GM21360 (cell line): ENCODE results near the gene MAP4K3.
"Not testable (repeated sequence)": the region's sequence is repeated elsewhere in the genome, so short reads cannot be mapped to it uniquely, and the experiment has no call there.

Experiments used
- ATAC-seq: cut with Tn5 transposase; IDR thresholded peaks from one replicate; pipeline ENCODE4 v1.9.1; 2021; ENCODE audit warnings: mild to moderate bottlenecking, moderate library complexity; ENCODE audit not compliant: unreplicated experiment

MAP4K3 gene

DNA sequence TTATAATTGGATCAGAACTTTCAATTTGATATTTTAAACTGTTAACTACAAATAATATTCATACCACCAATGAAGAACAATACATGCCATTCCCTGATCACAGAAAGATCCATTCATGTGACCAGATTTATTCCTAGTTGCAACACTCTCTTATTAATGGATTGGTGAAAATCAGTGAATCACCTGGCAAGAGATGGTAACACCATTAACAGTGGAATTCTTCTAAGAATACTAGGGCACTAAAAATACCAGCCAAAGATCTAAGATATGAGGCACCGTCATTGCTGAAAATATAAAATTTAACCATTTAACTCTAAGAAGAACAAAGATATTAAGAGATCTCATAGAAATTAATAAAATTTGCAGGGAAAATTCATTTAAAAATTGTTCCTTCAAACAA is 58.1 kb downstream of the MAP4K3 start:
- no peak for ATAC-seq

DNA sequence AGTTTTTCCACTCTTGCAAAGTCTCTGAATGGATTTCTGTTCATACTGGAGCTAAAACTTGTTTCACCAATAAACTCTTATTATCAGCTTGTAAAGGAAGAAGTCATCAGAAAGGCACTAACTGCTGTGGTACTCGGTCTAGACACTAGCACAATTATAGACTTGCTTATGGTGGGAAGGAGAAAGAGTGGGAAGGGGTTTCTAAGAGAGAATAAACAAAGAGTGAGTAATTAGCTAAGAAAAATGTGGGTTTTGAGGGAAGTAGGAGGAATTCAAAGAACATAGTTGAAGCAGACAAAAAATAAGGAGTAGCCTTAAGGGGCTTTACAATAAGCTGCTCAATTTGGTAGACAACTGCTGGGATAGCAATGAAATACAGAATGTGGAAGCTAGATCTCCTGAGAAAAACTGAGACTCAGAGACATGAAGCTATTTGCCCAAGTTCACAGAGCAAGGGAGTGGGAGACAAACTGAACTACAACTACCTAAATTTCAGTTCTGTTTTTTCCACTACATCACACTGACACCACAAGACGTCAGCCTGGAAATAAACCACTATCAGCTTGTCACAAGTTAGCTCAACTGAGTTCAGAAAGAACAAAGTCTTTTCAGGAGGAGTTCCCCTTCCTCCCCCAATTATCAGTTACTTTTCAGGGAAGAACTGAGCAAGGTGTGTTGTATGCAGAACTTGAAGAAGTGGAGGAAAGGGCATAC is 59.7 kb downstream of the MAP4K3 start:
- ATAC-seq, result peak; percentile 85

DNA sequence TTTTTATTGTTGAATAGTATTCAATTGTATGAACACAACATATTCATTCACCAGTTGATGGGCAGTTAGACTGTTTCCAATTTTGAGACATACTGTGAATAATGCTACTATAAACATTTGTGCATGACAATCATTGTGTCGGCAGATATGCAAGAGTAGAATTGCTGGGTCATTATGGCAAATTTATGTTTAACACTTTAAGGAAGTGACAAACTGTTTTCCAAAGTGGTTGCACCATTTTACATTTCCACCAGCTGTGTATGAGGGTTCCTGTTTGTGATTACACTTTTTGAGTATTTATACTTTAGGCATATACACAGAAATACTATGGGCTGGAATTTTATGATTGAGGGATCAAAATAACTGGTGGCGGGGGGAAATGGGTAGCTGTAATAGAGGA is 61.2 kb downstream of the MAP4K3 start:
- no peak for ATAC-seq

DNA sequence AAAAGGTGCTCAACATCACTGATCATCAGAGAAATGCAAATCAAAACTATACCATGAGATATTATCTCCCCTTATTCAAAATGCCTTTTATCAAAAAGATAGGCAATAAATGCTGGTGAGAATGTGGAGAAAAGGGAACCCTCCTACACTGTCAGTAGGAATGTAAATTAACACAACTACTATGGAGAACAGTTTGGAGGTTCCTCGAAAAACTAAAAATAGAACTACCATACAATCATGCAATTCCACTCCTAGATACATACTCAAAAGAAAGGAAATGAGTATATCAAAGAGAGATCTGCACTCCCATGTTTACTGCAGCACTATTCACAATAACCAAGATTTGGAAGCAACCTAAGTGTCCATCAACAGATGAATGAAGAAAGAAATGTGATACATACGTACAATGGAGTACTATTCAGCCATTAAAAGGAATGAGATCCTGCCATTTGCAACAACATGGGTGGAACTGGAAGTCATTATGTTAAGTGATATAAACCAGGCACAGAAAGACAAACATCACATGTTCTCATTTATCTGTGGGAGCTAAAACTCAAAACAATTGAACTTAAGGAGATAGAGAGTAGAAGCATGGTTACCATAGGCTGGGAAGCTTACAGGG is 63.8 kb downstream of the MAP4K3 start:
- ATAC-seq, result no peak

DNA sequence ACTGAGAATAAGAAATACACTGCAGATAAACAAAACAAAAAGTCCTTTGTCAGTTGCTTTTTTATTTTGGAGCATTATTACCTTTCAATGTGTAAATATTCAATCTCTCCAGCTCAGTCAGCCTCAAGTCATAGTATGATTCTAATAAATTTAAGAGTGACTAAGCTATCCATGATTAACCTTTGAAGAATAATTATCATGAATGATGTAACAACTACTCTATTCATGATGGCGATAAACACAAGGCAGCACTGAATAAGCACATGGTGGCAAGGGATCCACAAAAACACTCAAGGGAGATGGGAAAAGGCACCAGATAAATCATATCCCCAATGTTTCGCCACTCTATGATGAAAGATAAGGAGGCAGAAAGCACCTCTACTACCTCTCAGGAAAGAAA is 67.0 kb downstream of the MAP4K3 start:
- ATAC-seq, result no peak

- ATAC-seq, result no peak
Measured at GRCh38 chr2:39368846-39369245, 68.2 kb downstream of the MAP4K3 start.

DNA sequence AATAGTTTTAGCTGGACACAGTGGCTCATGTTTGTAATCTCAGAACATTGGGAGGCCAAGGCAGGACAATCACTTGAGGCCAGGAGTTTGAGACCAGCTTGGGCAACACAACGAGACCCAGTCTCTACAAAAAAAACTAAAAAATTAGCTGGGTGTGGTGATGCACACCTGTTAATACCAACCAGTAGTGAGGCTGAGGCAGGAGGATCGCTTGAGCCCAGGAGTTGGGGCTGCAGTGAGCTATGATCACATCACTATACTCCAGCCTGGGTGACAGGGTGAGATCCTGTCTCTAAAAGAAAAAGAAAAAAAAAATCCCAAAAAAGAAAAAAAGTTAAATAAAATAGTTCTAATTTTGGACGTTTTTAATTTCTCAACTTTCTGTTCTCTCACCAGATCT is 68.7 kb downstream of the MAP4K3 start:
- ATAC-seq, result no peak

DNA sequence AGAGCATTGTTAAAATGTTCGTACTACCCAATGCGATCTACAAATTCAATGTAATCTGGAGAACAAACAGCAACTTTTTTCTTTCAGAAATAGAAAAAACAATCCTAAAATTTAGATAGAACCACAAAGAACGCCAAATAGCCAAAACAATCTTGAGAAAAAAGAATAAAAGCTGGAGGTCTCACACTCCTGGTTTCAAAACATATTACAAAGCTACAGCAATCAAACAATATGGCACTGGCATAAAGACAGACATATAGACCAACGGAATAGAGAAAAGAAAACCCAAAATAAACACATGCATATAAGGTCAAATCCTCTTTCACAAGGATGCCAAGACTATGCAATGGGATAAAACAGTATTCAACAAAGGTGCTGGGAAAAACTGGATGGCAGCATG is 74.5 kb downstream of the MAP4K3 start:
- ATAC-seq, result no peak

GRCh38 chr2:39361511-39361910 is 75.6 kb downstream of the MAP4K3 start:
- no peak for ATAC-seq

- ATAC-seq, result not testable (repeated sequence)
Measured at GRCh38 chr2:39360342-39360741, 76.7 kb downstream of the MAP4K3 start.

GRCh38 chr2:39359453-39360038 is 77.5 kb downstream of the MAP4K3 start:
- no peak for ATAC-seq

- ATAC-seq, result no peak
Measured at GRCh38 chr2:39356922-39357639, 80.0 kb downstream of the MAP4K3 start.

DNA sequence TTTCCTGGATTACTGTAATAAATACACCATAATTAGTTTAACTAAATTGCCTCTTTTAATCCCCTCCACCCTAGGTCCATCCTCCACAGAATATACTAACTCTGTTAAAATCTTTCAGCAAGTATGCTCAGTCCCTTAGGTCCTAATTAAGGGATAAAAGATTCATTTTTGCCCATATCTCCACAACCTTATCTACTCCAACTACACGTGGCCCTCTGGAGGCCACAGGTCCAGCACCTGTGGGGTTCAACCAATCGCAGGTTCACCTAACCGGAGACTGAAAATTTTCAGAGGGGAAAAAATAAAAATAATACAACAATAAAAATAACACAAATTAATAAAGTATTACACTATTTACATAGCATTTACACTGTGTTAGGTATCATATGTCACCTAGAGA is 86.4 kb downstream of the MAP4K3 start:
- ATAC-seq, result no peak

- no peak for ATAC-seq
Measured at GRCh38 chr2:39338502-39338901, 98.6 kb downstream of the MAP4K3 start.

DNA sequence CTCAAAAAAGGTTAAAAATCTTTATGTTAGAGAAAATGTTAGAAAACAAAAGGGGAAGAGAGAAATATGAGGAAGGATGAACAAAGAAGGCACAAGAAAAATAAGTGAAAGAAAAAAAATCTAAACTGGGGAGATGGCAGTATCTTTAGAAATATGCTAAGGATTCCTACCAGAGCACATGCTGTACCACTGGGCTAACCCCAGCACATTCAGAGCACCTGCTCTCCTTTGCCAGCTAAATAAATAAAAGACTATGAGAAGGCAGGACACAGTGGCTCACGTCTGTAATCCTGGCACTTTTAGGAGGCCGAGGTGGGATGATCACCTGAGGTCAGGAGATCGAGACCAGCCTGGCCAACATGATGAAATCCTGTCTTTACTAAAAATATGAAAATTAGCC is 101.2 kb downstream of the MAP4K3 start:
- no peak for ATAC-seq

DNA sequence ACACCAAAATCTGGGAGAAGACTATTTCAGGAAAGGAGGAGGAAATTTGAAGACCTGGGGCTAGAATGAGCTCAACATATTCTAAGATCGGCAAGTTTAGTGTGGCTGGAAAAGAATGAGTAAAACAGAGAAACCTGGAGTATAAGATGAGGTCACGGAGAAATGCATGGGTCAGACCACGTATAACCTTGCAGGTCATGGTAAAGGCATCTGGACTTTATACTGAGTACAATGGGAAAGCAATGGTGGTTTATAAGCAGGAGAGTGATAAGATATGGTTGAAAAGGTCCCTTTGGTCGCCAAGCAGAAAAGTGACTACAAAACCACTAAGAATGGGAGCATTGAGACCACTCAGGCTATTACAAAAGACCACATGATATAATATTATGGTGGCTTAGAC is 102.1 kb downstream of the MAP4K3 start:
- no peak for ATAC-seq

GRCh38 chr2:39334529-39334928 is 102.6 kb downstream of the MAP4K3 start:
- no peak for ATAC-seq

GRCh38 chr2:39326644-39327043 is 110.4 kb downstream of the MAP4K3 start:
- ATAC-seq, result no peak

DNA sequence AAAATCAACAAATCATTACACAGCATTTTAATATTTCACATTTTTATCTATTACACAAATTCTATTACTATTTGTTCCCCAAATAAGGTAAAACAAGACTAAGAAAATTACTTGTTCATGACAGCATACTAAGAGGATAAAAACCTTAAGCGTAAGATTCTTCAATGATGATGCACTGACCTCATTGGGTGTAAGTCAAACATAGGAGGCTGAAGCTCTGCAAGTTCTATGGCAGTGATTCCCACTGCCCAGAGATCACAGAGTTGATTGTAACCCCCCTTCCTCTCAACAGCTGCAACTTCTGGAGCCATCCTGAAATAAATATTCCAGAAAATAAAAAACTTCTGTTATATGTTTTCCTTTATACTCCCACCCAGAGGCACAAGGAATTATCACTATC is 111.1 kb downstream of the MAP4K3 start:
- ATAC-seq, result no peak

DNA sequence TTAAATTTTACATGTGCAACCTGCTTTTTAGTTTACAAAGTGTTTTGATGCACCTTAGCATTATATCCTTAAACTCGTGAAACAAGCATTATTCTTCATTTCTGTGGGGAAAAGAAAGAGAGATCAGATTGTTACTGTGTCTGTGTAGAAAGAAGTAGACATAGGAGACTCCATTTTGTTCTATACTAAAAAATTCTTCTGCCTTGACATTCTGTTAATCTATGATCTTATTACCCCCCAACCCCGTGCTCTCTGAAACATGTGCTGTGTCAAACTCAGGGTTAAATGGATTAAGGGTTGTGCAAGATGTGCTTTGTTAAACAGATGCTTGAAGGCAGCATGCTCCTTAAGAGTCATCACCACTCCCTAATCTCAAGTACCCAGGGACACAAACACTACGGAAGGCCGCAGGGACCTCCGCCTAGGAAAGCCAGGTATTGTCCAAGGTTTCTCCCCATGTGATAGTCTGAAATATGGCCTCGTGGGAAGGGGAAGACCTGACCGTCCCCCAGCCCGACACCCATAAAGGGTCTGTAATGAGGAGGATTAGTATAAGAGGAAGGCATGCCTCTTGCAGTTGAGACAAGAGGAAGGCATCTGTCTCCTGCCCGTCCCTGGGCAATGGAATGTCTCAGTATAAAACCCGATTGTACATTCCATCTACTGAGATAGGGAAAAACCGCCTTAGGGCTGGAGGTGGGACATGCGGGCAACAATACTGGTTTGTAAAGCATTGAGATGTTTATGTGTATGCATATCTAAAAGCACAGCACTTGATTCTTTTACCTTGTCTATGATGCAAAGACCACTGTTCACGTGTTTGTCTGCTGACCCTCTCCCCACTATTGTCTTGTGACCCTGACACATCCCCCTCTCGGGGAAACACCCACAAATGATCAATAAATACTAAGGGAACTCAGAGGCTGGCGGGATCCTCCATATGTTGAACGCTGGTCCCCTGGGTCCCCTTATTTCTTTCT is 115.7 kb downstream of the MAP4K3 start:
- ATAC-seq, result not testable (repeated sequence)

GRCh38 chr2:39320162-39320561 is 116.9 kb downstream of the MAP4K3 start:
- no peak for ATAC-seq
